ENCODE results near the gene GLRX3. TPM values are rescaled to one million over a fixed set of nuclear protein-coding genes. Genes with fewer than 3 reads are reported as not detected.

Gene GLRX3
- total RNA-seq, 1 experiment from 2014 or later = 142 TPM

DNA sequence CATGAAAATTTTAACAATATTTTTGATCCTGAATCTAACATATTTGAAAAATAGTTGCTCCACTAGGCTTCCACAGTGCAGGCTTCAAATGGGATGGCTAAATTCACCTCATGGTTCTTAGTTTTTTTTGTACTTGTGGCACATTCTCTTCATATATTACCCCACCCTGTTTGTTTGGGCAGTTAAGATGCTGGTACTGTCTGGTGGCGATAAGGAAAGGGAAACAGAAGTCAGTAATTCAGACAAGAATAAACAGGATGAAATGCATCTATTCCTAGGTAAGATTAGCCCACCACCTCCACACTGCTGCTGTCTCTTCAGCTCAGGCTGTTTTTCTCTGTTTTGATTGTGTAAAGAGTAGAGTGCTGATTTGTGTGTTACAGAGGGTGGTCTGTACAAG lies 44.2 kb downstream of the GLRX3 start:
- Mint-ChIP-seq H3K36me3 (peaks cover 57% of the 10 kb centered on the region), H3K9me3 (no peaks in the 10 kb centered on the region), H3K27ac (no peak overlapping the region), H3K4me3 (no peak overlapping the region), H3K4me1 (no peaks in the 10 kb centered on the region), H3K27me3 (ENCODE audit: low read depth) (no peaks in the 10 kb centered on the region)
- no peak for TF ChIP-seq FOXP1 (CRISPR knock-in tag; IDR thresholded peaks at IDR 0.05; ENCODE audit: borderline replicate concordance)
- TF ChIP-seq TCF7 (CRISPR knock-in tag; IDR thresholded peaks at IDR 0.05; ENCODE audit: low read depth) = no peak
- no peak for TF ChIP-seq CBFB (CRISPR knock-in tag; IDR thresholded peaks at IDR 0.05; ENCODE audit: low read depth)
- no peak for TF ChIP-seq TP53 (CRISPR knock-in tag; IDR thresholded peaks at IDR 0.05)
- no peak for TF ChIP-seq ZNF263 (CRISPR knock-in tag; IDR thresholded peaks at IDR 0.05; ENCODE audit: low read depth)
- TF ChIP-seq NFYB (CRISPR knock-in tag; conservative IDR thresholded peaks at IDR 0.05; ENCODE audit: low read depth) = no peak
- no peak for TF ChIP-seq ZNF138 (CRISPR knock-in tag; conservative IDR thresholded peaks at IDR 0.05)
- TF ChIP-seq, protein P1, sequence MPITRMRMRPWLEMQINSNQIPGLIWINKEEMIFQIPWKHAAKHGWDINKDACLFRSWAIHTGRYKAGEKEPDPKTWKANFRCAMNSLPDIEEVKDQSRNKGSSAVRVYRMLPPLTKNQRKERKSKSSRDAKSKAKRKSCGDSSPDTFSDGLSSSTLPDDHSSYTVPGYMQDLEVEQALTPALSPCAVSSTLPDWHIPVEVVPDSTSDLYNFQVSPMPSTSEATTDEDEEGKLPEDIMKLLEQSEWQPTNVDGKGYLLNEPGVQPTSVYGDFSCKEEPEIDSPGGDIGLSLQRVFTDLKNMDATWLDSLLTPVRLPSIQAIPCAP (CRISPR knock-in tag; IDR thresholded peaks at IDR 0.05) = no peak
- no peak for TF ChIP-seq JUN (CRISPR knock-in tag; IDR thresholded peaks at IDR 0.05)
- TF ChIP-seq ZNF121 (CRISPR knock-in tag; IDR thresholded peaks at IDR 0.05) = no peak
- TF ChIP-seq ETV6 (CRISPR knock-in tag; IDR thresholded peaks at IDR 0.05) = no peak
- no peak for TF ChIP-seq KAT7 (CRISPR knock-in tag; IDR thresholded peaks at IDR 0.05; ENCODE audit: borderline replicate concordance)
- no peak for TF ChIP-seq NFATC4 (CRISPR knock-in tag; IDR thresholded peaks at IDR 0.05)
- TF ChIP-seq, protein P2, sequence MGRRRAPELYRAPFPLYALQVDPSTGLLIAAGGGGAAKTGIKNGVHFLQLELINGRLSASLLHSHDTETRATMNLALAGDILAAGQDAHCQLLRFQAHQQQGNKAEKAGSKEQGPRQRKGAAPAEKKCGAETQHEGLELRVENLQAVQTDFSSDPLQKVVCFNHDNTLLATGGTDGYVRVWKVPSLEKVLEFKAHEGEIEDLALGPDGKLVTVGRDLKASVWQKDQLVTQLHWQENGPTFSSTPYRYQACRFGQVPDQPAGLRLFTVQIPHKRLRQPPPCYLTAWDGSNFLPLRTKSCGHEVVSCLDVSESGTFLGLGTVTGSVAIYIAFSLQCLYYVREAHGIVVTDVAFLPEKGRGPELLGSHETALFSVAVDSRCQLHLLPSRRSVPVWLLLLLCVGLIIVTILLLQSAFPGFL (CRISPR knock-in tag; IDR thresholded peaks at IDR 0.05; ENCODE audit: borderline replicate concordance) = no peak
- no peak for TF ChIP-seq ZNF671 (CRISPR knock-in tag; IDR thresholded peaks at IDR 0.05)
- ChIA-PET CTCF (no interaction called here), POLR2A (no interaction called here)
- DNase-seq (ENCODE audit: low spot score) (no peak), ATAC-seq (no peak)

DNA sequence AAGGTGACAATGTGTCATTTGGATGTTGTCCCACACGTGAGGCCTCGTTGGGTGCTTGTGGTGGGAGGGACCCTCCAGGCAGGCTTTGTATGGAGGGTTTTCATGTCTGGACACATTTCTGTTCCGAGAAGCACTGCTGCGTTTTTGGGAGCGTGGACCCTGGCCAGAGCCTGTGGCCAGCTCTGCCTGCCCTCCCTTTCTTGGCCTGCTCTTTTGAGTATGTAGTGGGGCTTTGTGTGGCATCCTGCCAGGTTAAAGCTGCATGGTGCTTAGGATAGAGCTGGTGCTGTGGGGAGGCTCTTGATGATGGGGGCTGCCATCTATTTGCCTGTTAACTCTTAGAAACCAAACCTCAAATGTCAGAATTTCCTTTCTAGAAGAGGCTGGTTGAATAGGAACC lies 45.7 kb downstream of the GLRX3 start:
- Mint-ChIP-seq H3K4me1 (no peaks in the 10 kb centered on the region), H3K9me3 (no peaks in the 10 kb centered on the region), H3K36me3 (peaks cover 57% of the 10 kb centered on the region), H3K27ac (no peak overlapping the region), H3K27me3 (ENCODE audit: low read depth) (no peaks in the 10 kb centered on the region), H3K4me3 (no peak overlapping the region)
- CTCF ChIA-PET = interaction anchor here (1.4 kb wide), 1 partner anchor 137 kb away, joined by 3 read pairs; no protein-coding TSS in a partner anchor
- DNase-seq (ENCODE audit: low spot score) (no peak), ATAC-seq (no peak)
- POLR2A ChIA-PET = no interaction called here
- TF ChIP-seq SP1 (CRISPR knock-in tag; conservative IDR thresholded peaks at IDR 0.05) = no peak
- TF ChIP-seq, protein P3, sequence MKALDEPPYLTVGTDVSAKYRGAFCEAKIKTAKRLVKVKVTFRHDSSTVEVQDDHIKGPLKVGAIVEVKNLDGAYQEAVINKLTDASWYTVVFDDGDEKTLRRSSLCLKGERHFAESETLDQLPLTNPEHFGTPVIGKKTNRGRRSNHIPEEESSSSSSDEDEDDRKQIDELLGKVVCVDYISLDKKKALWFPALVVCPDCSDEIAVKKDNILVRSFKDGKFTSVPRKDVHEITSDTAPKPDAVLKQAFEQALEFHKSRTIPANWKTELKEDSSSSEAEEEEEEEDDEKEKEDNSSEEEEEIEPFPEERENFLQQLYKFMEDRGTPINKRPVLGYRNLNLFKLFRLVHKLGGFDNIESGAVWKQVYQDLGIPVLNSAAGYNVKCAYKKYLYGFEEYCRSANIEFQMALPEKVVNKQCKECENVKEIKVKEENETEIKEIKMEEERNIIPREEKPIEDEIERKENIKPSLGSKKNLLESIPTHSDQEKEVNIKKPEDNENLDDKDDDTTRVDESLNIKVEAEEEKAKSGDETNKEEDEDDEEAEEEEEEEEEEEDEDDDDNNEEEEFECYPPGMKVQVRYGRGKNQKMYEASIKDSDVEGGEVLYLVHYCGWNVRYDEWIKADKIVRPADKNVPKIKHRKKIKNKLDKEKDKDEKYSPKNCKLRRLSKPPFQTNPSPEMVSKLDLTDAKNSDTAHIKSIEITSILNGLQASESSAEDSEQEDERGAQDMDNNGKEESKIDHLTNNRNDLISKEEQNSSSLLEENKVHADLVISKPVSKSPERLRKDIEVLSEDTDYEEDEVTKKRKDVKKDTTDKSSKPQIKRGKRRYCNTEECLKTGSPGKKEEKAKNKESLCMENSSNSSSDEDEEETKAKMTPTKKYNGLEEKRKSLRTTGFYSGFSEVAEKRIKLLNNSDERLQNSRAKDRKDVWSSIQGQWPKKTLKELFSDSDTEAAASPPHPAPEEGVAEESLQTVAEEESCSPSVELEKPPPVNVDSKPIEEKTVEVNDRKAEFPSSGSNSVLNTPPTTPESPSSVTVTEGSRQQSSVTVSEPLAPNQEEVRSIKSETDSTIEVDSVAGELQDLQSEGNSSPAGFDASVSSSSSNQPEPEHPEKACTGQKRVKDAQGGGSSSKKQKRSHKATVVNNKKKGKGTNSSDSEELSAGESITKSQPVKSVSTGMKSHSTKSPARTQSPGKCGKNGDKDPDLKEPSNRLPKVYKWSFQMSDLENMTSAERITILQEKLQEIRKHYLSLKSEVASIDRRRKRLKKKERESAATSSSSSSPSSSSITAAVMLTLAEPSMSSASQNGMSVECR (CRISPR knock-in tag; IDR thresholded peaks at IDR 0.05; ENCODE audit: borderline replicate concordance) = no peak
- no peak for TF ChIP-seq NR1H2 (CRISPR knock-in tag; IDR thresholded peaks at IDR 0.05)
- TF ChIP-seq PRRX2 (CRISPR knock-in tag; IDR thresholded peaks at IDR 0.05) = no peak
- no peak for TF ChIP-seq FOXP1 (CRISPR knock-in tag; IDR thresholded peaks at IDR 0.05; ENCODE audit: borderline replicate concordance)
- TF ChIP-seq, protein P4, sequence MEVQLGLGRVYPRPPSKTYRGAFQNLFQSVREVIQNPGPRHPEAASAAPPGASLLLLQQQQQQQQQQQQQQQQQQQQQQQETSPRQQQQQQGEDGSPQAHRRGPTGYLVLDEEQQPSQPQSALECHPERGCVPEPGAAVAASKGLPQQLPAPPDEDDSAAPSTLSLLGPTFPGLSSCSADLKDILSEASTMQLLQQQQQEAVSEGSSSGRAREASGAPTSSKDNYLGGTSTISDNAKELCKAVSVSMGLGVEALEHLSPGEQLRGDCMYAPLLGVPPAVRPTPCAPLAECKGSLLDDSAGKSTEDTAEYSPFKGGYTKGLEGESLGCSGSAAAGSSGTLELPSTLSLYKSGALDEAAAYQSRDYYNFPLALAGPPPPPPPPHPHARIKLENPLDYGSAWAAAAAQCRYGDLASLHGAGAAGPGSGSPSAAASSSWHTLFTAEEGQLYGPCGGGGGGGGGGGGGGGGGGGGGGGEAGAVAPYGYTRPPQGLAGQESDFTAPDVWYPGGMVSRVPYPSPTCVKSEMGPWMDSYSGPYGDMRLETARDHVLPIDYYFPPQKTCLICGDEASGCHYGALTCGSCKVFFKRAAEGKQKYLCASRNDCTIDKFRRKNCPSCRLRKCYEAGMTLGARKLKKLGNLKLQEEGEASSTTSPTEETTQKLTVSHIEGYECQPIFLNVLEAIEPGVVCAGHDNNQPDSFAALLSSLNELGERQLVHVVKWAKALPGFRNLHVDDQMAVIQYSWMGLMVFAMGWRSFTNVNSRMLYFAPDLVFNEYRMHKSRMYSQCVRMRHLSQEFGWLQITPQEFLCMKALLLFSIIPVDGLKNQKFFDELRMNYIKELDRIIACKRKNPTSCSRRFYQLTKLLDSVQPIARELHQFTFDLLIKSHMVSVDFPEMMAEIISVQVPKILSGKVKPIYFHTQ (CRISPR knock-in tag; IDR thresholded peaks at IDR 0.05) = no peak
- no peak for TF ChIP-seq IRF2 (CRISPR knock-in tag; IDR thresholded peaks at IDR 0.05; ENCODE audit: borderline replicate concordance, low read depth)
- no peak for TF ChIP-seq MXD4 (CRISPR knock-in tag; IDR thresholded peaks at IDR 0.05; ENCODE audit: borderline replicate concordance)
- no peak for TF ChIP-seq ZNF232 (CRISPR knock-in tag; IDR thresholded peaks at IDR 0.05)
- TF ChIP-seq, protein P5, sequence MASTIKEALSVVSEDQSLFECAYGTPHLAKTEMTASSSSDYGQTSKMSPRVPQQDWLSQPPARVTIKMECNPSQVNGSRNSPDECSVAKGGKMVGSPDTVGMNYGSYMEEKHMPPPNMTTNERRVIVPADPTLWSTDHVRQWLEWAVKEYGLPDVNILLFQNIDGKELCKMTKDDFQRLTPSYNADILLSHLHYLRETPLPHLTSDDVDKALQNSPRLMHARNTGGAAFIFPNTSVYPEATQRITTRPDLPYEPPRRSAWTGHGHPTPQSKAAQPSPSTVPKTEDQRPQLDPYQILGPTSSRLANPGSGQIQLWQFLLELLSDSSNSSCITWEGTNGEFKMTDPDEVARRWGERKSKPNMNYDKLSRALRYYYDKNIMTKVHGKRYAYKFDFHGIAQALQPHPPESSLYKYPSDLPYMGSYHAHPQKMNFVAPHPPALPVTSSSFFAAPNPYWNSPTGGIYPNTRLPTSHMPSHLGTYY (CRISPR knock-in tag; IDR thresholded peaks at IDR 0.05) = no peak
- TF ChIP-seq GRHL2 (CRISPR knock-in tag; IDR thresholded peaks at IDR 0.05; ENCODE audit: insufficient replicate concordance, severe bottlenecking) = no peak
- TF ChIP-seq, protein P6, sequence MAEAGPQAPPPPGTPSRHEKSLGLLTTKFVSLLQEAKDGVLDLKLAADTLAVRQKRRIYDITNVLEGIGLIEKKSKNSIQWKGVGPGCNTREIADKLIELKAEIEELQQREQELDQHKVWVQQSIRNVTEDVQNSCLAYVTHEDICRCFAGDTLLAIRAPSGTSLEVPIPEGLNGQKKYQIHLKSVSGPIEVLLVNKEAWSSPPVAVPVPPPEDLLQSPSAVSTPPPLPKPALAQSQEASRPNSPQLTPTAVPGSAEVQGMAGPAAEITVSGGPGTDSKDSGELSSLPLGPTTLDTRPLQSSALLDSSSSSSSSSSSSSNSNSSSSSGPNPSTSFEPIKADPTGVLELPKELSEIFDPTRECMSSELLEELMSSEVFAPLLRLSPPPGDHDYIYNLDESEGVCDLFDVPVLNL (CRISPR knock-in tag; IDR thresholded peaks at IDR 0.05; ENCODE audit: borderline replicate concordance, low read depth) = no peak
